ENCODE results near the gene OR51B4. TPM values are rescaled to one million over a fixed set of nuclear protein-coding genes. Genes with fewer than 3 reads are reported as not detected.
"Not testable (repeated sequence)": the region's sequence is repeated elsewhere in the genome, so short reads cannot be mapped to it uniquely, and the experiment has no call there.

OR51B4 gene
- polyA plus RNA-seq, 1 donor from 2014 or later: not detected

GRCh38 chr11:5297721-5298323, 3.9 kb downstream of the OR51B4 start:
- no peak overlapping the region for H3K4me3 ChIP-seq (ENCODE audit: low read length)
- H3F3A ChIP-seq (ENCODE audit: insufficient read depth, low read length, poor library complexity, severe bottlenecking): no peaks in the 10 kb centered on the region
- H3K79me2 ChIP-seq (replicated peaks; ENCODE audit: insufficient read depth, low read length): no peaks in the 10 kb centered on the region
- H4K20me1 ChIP-seq (ENCODE audit: insufficient read depth): no peaks in the 10 kb centered on the region
- no peak for TF ChIP-seq CTCF (IDR thresholded peaks at IDR 0.05; ENCODE audit: poor library complexity, severe bottlenecking)
- TF ChIP-seq EP300 (conservative IDR thresholded peaks at IDR 0.05; ENCODE audit: poor library complexity, severe bottlenecking): no peak
- no peak for TF ChIP-seq RAD21 (conservative IDR thresholded peaks at IDR 0.05)
- TF ChIP-seq MXI1 (conservative IDR thresholded peaks at IDR 0.05; ENCODE audit: poor library complexity, severe bottlenecking): no peak
- no peak for TF ChIP-seq SMC3 (conservative IDR thresholded peaks at IDR 0.05; ENCODE audit: poor library complexity)
- TF ChIP-seq EZH2 (IDR thresholded peaks at IDR 0.05; ENCODE audit: borderline replicate concordance, insufficient read depth, low read length, poor library complexity, severe bottlenecking): no peak
- TF ChIP-seq POLR2AphosphoS5 (IDR thresholded peaks at IDR 0.05): no peak
- TF ChIP-seq, protein P1, sequence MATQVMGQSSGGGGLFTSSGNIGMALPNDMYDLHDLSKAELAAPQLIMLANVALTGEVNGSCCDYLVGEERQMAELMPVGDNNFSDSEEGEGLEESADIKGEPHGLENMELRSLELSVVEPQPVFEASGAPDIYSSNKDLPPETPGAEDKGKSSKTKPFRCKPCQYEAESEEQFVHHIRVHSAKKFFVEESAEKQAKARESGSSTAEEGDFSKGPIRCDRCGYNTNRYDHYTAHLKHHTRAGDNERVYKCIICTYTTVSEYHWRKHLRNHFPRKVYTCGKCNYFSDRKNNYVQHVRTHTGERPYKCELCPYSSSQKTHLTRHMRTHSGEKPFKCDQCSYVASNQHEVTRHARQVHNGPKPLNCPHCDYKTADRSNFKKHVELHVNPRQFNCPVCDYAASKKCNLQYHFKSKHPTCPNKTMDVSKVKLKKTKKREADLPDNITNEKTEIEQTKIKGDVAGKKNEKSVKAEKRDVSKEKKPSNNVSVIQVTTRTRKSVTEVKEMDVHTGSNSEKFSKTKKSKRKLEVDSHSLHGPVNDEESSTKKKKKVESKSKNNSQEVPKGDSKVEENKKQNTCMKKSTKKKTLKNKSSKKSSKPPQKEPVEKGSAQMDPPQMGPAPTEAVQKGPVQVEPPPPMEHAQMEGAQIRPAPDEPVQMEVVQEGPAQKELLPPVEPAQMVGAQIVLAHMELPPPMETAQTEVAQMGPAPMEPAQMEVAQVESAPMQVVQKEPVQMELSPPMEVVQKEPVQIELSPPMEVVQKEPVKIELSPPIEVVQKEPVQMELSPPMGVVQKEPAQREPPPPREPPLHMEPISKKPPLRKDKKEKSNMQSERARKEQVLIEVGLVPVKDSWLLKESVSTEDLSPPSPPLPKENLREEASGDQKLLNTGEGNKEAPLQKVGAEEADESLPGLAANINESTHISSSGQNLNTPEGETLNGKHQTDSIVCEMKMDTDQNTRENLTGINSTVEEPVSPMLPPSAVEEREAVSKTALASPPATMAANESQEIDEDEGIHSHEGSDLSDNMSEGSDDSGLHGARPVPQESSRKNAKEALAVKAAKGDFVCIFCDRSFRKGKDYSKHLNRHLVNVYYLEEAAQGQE (IDR thresholded peaks at IDR 0.05; ENCODE audit: borderline replicate concordance): no peak
- TF ChIP-seq TAF1 (IDR thresholded peaks at IDR 0.05; ENCODE audit: low read depth): no peak
- H3K9me3 ChIP-seq (ENCODE audit: low read length): no peaks in the 10 kb centered on the region
- no peaks in the 10 kb centered on the region for H3K27me3 ChIP-seq (ENCODE audit: insufficient read depth, low read depth, low read length)
- H3K36me3 ChIP-seq (ENCODE audit: insufficient read depth, low read length): no peaks in the 10 kb centered on the region
- no peak overlapping the region for H2AFZ ChIP-seq (ENCODE audit: low read depth, low read length)
- no peak overlapping the region for H3K9ac ChIP-seq (ENCODE audit: low read length)
- H3K27ac ChIP-seq (ENCODE audit: low read length): no peak overlapping the region
- H3K4me2 ChIP-seq (ENCODE audit: low read length): no peak overlapping the region
- H3K9me2 ChIP-seq (ENCODE audit: insufficient read depth, low read length): no peaks in the 10 kb centered on the region

DNA sequence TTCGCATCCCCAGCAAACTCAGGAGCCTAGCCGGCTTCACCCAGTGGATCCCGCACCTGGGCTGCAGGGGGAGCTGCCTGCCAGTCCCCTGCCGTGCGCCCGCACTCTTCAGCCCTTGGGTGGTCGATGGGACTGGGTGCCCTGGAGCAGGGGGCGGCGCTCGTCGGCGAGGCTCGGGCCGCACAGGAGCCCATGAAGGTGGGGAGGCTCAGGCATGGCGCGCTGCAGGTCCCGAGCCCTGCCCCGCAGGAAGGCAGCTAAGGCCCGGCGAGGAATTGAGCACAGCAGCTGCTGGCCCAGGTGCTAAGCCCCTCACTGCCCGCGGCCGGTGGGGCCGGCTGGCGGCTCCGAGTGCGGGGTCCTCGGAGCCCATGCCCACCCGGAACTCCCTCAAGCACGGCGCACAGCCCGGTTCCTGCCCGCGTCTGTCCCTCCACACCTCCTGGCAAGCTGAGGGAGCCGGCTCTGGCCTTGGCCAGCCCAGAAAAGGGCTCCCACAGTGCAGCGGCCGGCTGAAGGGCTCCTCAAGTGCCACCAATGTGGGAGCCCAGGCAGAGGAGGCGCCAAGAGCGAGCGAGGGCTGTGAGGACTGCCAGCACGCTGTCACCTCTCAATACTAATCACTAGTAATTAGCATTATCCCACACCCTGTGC, 7.3 kb downstream of the OR51B4 start:
- not testable (repeated sequence) for H3K27me3 ChIP-seq (ENCODE audit: insufficient read depth, low read depth, low read length); H3K27ac ChIP-seq (ENCODE audit: low read length); H3K79me2 ChIP-seq (replicated peaks; ENCODE audit: insufficient read depth, low read length); H4K20me1 ChIP-seq (ENCODE audit: insufficient read depth); H3K9me3 ChIP-seq (ENCODE audit: low read length); H3F3A ChIP-seq (ENCODE audit: insufficient read depth, low read length, poor library complexity, severe bottlenecking); H3K4me3 ChIP-seq (ENCODE audit: low read length); H2AFZ ChIP-seq (ENCODE audit: low read depth, low read length); H3K36me3 ChIP-seq (ENCODE audit: insufficient read depth, low read length); H3K9ac ChIP-seq (ENCODE audit: low read length); H3K4me2 ChIP-seq (ENCODE audit: low read length); H3K9me2 ChIP-seq (ENCODE audit: insufficient read depth, low read length)
